Calu3 (cell line): ENCODE results near the gene CFTR. TPM values are rescaled to one million over a fixed set of nuclear protein-coding genes. Genes with fewer than 3 reads are reported as not detected.
A peak's percentile ranks its signal among the peaks of the same experiment; 100 is the strongest.

Experiments used
- BruUV-seq: library from RNA; stranded (reverse); fragments of 400-500 nt; replicated peaks from 2 replicates; lab custom pipeline; 2021; lab: Mats Ljungman, UMichigan
- CTCF ChIA-PET: fragments of 300-600 bp; sonication (Branson Sonifier 250); formaldehyde crosslinking; loops from one replicate; lab custom pipeline; 2022; ENCODE audit warnings: antibody characterized with exemption; lab: Charles Lee
- DNase-seq: peaks from one replicate; pipeline ENCODE4 v3.0.0; 2022
- H3K27ac Mint-ChIP-seq: one replicate; pipeline ENCODE4 v1.8.0; 2022; ENCODE audit warnings: mixed read lengths; ENCODE audit not compliant: unreplicated experiment
- H3K27me3 Mint-ChIP-seq: one replicate; pipeline ENCODE4 v1.8.0; 2022; ENCODE audit warnings: mixed read lengths; ENCODE audit not compliant: unreplicated experiment
- H3K36me3 Mint-ChIP-seq: one replicate; pipeline ENCODE4 v1.8.0; 2022; ENCODE audit warnings: mild to moderate bottlenecking, moderate library complexity, mixed read lengths; ENCODE audit not compliant: insufficient read depth, unreplicated experiment
- H3K4me1 Mint-ChIP-seq: one replicate; pipeline ENCODE4 v1.8.0; 2022; ENCODE audit warnings: mild to moderate bottlenecking, low read depth, mixed read lengths; ENCODE audit not compliant: unreplicated experiment
- H3K4me3 Mint-ChIP-seq: one replicate; pipeline ENCODE4 v1.8.0; 2022; ENCODE audit warnings: mild to moderate bottlenecking, low read depth, moderate library complexity, mixed read lengths; ENCODE audit not compliant: unreplicated experiment
- H3K9me3 Mint-ChIP-seq: one replicate; pipeline ENCODE4 v1.8.0; 2022; ENCODE audit warnings: low read depth, mixed read lengths; ENCODE audit not compliant: unreplicated experiment
- CTCF ChIP-seq: fragments of 200-600 bp; IDR thresholded peaks from one replicate; pipeline ENCODE4 v1.8.0; 2022; ENCODE audit warnings: antibody characterized with exemption; ENCODE audit not compliant: unreplicated experiment
- intact Hi-C: fragments of 100-400 bp; cut with micrococcal nuclease; formaldehyde crosslinking; loops from one replicate; pipeline ENCODE4 v1.10.0; 2022; ENCODE audit not compliant: unreplicated experiment
- total RNA-seq: library from RNA; stranded (reverse); gene quantifications from 2 replicates; pipeline ENCODE4 v1.2.3, GENCODE V29; 2022

CFTR gene
- total RNA-seq, 1 experiment from 2014 or later: 502 TPM

GRCh38 chr7:117588352-117588794, 108.5 kb downstream of the CFTR start:
- no peaks in the 10 kb centered on the region for H3K9me3 Mint-ChIP-seq
- no peak overlapping the region for H3K27ac Mint-ChIP-seq
- H3K27me3 Mint-ChIP-seq: no peaks in the 10 kb centered on the region
- no peak for TF ChIP-seq CTCF
- CTCF ChIA-PET: no interaction called here
- DNase-seq: no peak
- intact Hi-C loops: loop anchor here (5.0 kb wide), 1 partner anchor 129 kb away; no protein-coding TSS in a partner anchor
- no peak overlapping the region for H3K4me3 Mint-ChIP-seq
- H3K4me1 Mint-ChIP-seq: peaks cover 62% of the 10 kb centered on the region
- BruUV-seq: no TSS peak
- peaks cover 75% of the 10 kb centered on the region for H3K36me3 Mint-ChIP-seq

- Mint-ChIP-seq H3K27ac (no peak overlapping the region), H3K27me3 (no peaks in the 10 kb centered on the region), H3K4me1 (peaks cover 47% of the 10 kb centered on the region), H3K9me3 (no peaks in the 10 kb centered on the region), H3K36me3 (peaks cover 58% of the 10 kb centered on the region), H3K4me3 (no peak overlapping the region)
- no TSS peak for BruUV-seq
- intact Hi-C loops: no loop called here
- no peak for TF ChIP-seq CTCF
- DNase-seq: no peak
- CTCF ChIA-PET: no interaction called here
Measured at GRCh38 chr7:117590191-117590590, 110.4 kb downstream of the CFTR start.

GRCh38 chr7:117592011-117592635, 112.3 kb downstream of the CFTR start:
- BruUV-seq: TSS peak; percentile 38
- intact Hi-C loops: no loop called here
- no peak for TF ChIP-seq CTCF
- no peak for DNase-seq
- CTCF ChIA-PET: no interaction called here
- Mint-ChIP-seq H3K36me3 (peaks cover 56% of the 10 kb centered on the region), H3K27ac (peak overlapping the region; percentile 25), H3K4me3 (no peak overlapping the region), H3K9me3 (no peaks in the 10 kb centered on the region), H3K4me1 (peaks cover 29% of the 10 kb centered on the region), H3K27me3 (no peaks in the 10 kb centered on the region)

- no TSS peak for BruUV-seq
- CTCF ChIA-PET: interaction anchor here (0.7 kb wide), 1 partner anchor 503 kb away, joined by 3 read pairs; no protein-coding TSS in a partner anchor
- H3K9me3 Mint-ChIP-seq: no peaks in the 10 kb centered on the region
- no peak for TF ChIP-seq CTCF
- no peaks in the 10 kb centered on the region for H3K27me3 Mint-ChIP-seq
- no peak for DNase-seq
- peaks cover 14% of the 10 kb centered on the region for H3K4me1 Mint-ChIP-seq
- H3K27ac Mint-ChIP-seq: no peak overlapping the region
- H3K4me3 Mint-ChIP-seq: no peak overlapping the region
- intact Hi-C loops: no loop called here
- H3K36me3 Mint-ChIP-seq: peaks cover 48% of the 10 kb centered on the region
Measured at GRCh38 chr7:117596134-117596533, 116.3 kb downstream of the CFTR start.
